Measurements from ENCODE around the gene MCM10.
"Not testable (repeated sequence)": the region's sequence is repeated elsewhere in the genome, so short reads cannot be mapped to it uniquely, and the experiment has no call there.

The MCM10 gene

GRCh38 chr10:13222566-13222965 lies 61.2 kb downstream of the MCM10 start:
- DNase-seq: no peak

- DNase-seq: no peak
These were observed 61.9 kb downstream of the MCM10 start for GRCh38 chr10:13223241-13223640.

- DNase-seq: no peak
These were observed 63.0 kb downstream of the MCM10 start for GRCh38 chr10:13224210-13224995.

GRCh38 chr10:13225601-13226000 lies 64.2 kb downstream of the MCM10 start:
- DNase-seq: no peak

- DNase-seq: no peak
These were observed 65.7 kb downstream of the MCM10 start for GRCh38 chr10:13227031-13227430.

GRCh38 chr10:13231190-13231589 lies 69.8 kb downstream of the MCM10 start:
- DNase-seq: no peak

GRCh38 chr10:13231808-13232207 lies 70.5 kb downstream of the MCM10 start:
- no peak for DNase-seq

GRCh38 chr10:13233358-13233757 lies 72.0 kb downstream of the MCM10 start:
- DNase-seq: no peak

- no peak for DNase-seq
These were observed 72.8 kb downstream of the MCM10 start, which contains the start of gene UCMA for GRCh38 chr10:13234172-13234571. TSS of gene UCMA (minus strand) at chr10:13234374. CDS start at chr10:13234258, 116 bp downstream.

- DNase-seq: not testable (repeated sequence)
These were observed 73.4 kb downstream of the MCM10 start for GRCh38 chr10:13234736-13235135.

GRCh38 chr10:13236638-13237037 lies 75.3 kb downstream of the MCM10 start:
- DNase-seq: no peak

- DNase-seq: no peak
These were observed 77.1 kb downstream of the MCM10 start for GRCh38 chr10:13238271-13239077.

GRCh38 chr10:13239923-13240322 lies 78.6 kb downstream of the MCM10 start:
- no peak for DNase-seq

GRCh38 chr10:13241613-13242012 lies 80.3 kb downstream of the MCM10 start:
- no peak for DNase-seq

- not testable (repeated sequence) for DNase-seq
These were observed 80.9 kb downstream of the MCM10 start for GRCh38 chr10:13242260-13242659.

- no peak for DNase-seq
These were observed 85.9 kb downstream of the MCM10 start for GRCh38 chr10:13247246-13247645.

GRCh38 chr10:13247784-13248183 lies 86.4 kb downstream of the MCM10 start:
- no peak for DNase-seq

GRCh38 chr10:13253726-13254125 lies 92.4 kb downstream of the MCM10 start:
- no peak for DNase-seq

- DNase-seq: no peak
These were observed 95.3 kb downstream of the MCM10 start for GRCh38 chr10:13256627-13257026.

GRCh38 chr10:13257621-13258140 lies 96.3 kb downstream of the MCM10 start:
- no peak for DNase-seq

Measured in stimulated activated naive CD4-positive, alpha-beta T cell (primary cell).